HepG2 (cell line): ENCODE data around the gene FAM3B. TPM values are rescaled to one million over a fixed set of nuclear protein-coding genes. Genes with fewer than 3 reads are reported as not detected.

Experiments
- ATAC-seq: fragments of 200-7000 bp; cut with Tn5 transposase; 3 replicates; pipeline ENCODE4 v1.9.1; 2020; ENCODE audit warnings: mild to moderate bottlenecking, moderate library complexity
- BruUV-seq: library from RNA; stranded (reverse); fragments of 400-500 nt; replicated peaks from 2 replicates; lab custom pipeline; 2021; lab: Mats Ljungman, UMichigan
- CTCF ChIA-PET: fragments of 300-600 bp; formaldehyde crosslinking; extraction: SDS; loops from one replicate; lab custom pipeline; 2021; ENCODE audit warnings: low total read pairs, inconsistent platforms, low intra/inter-chr PET ratio; lab: Yijun Ruan, JAX
- POLR2A ChIA-PET: fragments of 350-600 bp; sonication (Branson Sonifier 250); formaldehyde crosslinking; loops from one replicate; lab custom pipeline; 2020; ENCODE audit warnings: antibody characterized with exemption, inconsistent platforms; lab: Yijun Ruan, JAX
- DNase-seq: peaks from one replicate; pipeline ENCODE4 v3.0.0-alpha.2; 2015; ENCODE audit warnings: low spot score
- FAIRE-seq: peaks from 3 replicates; lab custom pipeline; 2011; peaks lifted over from hg19 to GRCh38; lab: Jason Lieb, UNC
- H2AFZ ChIP-seq: one replicate; pipeline ENCODE4 v1.6.1; 2011; ENCODE audit warnings: low read length, inconsistent platforms
- H3K27ac ChIP-seq: fragments of 300-600 bp; 3 replicates; pipeline ENCODE4 v1.8.0; 2011; ENCODE audit warnings: mixed run types, mild to moderate bottlenecking, mixed read lengths, low read length, inconsistent platforms; ENCODE audit not compliant: insufficient read depth; ENCODE audit errors: extremely low read length
- H3K27me3 ChIP-seq, 2 experiments: fragments of 200-600 bp in 1 of 2; 2 replicates in 1 of 2; 3 replicates in 1 of 2; pipeline versions ENCODE4 v1.6.0 to v1.8.0; 2011; ENCODE audit warnings: low read length in 2 of 2, mild to moderate bottlenecking in 2 of 2, moderate library complexity in 2 of 2, inconsistent platforms in 1 of 2; ENCODE audit not compliant: insufficient read depth in 2 of 2, control insufficient read depth in 1 of 2
- H3K36me3 ChIP-seq, 2 experiments: fragments of 200-600 bp in 1 of 2; replicated peaks in 1 of 2; 2 replicates in 1 of 2; 3 replicates in 1 of 2; pipeline versions ENCODE4 v1.5.1 to v1.8.0; 2011; ENCODE audit warnings: low read length in 2 of 2, inconsistent platforms in 1 of 2; ENCODE audit not compliant: insufficient read depth in 2 of 2, control insufficient read depth in 1 of 2
- H3K4me1 ChIP-seq: 2 replicates; pipeline ENCODE4 v1.5.1; 2012; ENCODE audit warnings: low read length, inconsistent platforms; ENCODE audit not compliant: insufficient read depth
- H3K4me2 ChIP-seq: 2 replicates; pipeline ENCODE4 v1.6.0; 2011; ENCODE audit warnings: low read depth, low read length, inconsistent platforms
- H3K4me3 ChIP-seq, 3 experiments: fragments of 200-600 bp in 1 of 3; sonication (generic), shearing (Covaris generic) in 1 of 3; replicated peaks in 1 of 3; 2 replicates each; pipeline ENCODE4 v1.5.1; 2011 to 2016; ENCODE audit warnings: low read length in 3 of 3, inconsistent platforms in 2 of 3, low read depth in 2 of 3, mild to moderate bottlenecking in 2 of 3, control low read depth in 1 of 3, mixed read lengths in 1 of 3; ENCODE audit not compliant: insufficient read depth in 1 of 3
- H3K79me2 ChIP-seq: one replicate; pipeline ENCODE4 v1.6.1; 2011; ENCODE audit warnings: low read length, inconsistent platforms; ENCODE audit not compliant: insufficient read depth
- H3K9ac ChIP-seq: 2 replicates; pipeline ENCODE4 v1.6.0; 2011; ENCODE audit warnings: mild to moderate bottlenecking, low read depth, low read length, inconsistent platforms; ENCODE audit not compliant: insufficient read depth
- H3K9me3 ChIP-seq: 2 replicates; pipeline ENCODE4 v1.5.1; 2012; ENCODE audit warnings: mild to moderate bottlenecking, low read length
- H4K20me1 ChIP-seq: 2 replicates; pipeline ENCODE4 v1.6.0; 2011; ENCODE audit warnings: inconsistent platforms, mild to moderate bottlenecking, low read length, moderate library complexity; ENCODE audit not compliant: insufficient read depth
- ATF4 ChIP-seq, 2 experiments: fragments of 450-650 bp in 1 of 2; sonication (generic) in 1 of 2; formaldehyde crosslinking; IDR thresholded peaks; 2 replicates each; pipeline versions ENCODE4 v1.5.0 to v1.8.0; 2020 to 2022; ENCODE audit warnings: mild to moderate bottlenecking in 1 of 2, missing genetic modification reagents in 1 of 2
- DNMT3B ChIP-seq: conservative IDR thresholded peaks from 2 replicates; pipeline ENCODE4 v1.6.1; 2016; ENCODE audit warnings: missing biosample characterization, control low read depth
- EHMT2 ChIP-seq: fragments of 200-600 bp; sonication (generic); IDR thresholded peaks from 2 replicates; pipeline ENCODE4 v1.7.0; 2017; ENCODE audit warnings: antibody characterized with exemption, low read depth, low read length, borderline replicate concordance
- GMEB1 ChIP-seq: sonication (generic); formaldehyde crosslinking; IDR thresholded peaks from 2 replicates; pipeline ENCODE4 v1.5.1; 2020; ENCODE audit warnings: missing genetic modification reagents, mild to moderate bottlenecking, borderline replicate concordance
- HNRNPH1 ChIP-seq: fragments of 200-400 bp; formaldehyde crosslinking; optimal IDR thresholded peaks from 2 replicates; pipeline ENCODE3; 2017; ENCODE audit warnings: mild to moderate bottlenecking, low read depth, low read length
- MEIS2 ChIP-seq: sonication (generic); formaldehyde crosslinking; IDR thresholded peaks from 2 replicates; pipeline ENCODE4 v1.9.0; 2021; ENCODE audit warnings: mild to moderate bottlenecking, missing genetic modification reagents
- ZFP82 ChIP-seq: sonication (generic); formaldehyde crosslinking; IDR thresholded peaks from 2 replicates; pipeline ENCODE4 v1.5.1; 2020; ENCODE audit warnings: mild to moderate bottlenecking, missing genetic modification reagents, borderline replicate concordance
- ZNF18 ChIP-seq: sonication (generic); formaldehyde crosslinking; IDR thresholded peaks from 2 replicates; pipeline ENCODE4 v1.8.0; 2022; ENCODE audit warnings: mild to moderate bottlenecking, missing genetic modification reagents; ENCODE audit not compliant: insufficient replicate concordance
- ZNF644 ChIP-seq: IDR thresholded peaks from 2 replicates; pipeline ENCODE4 v1.6.1; 2016; ENCODE audit warnings: low read depth
- WGBS: methylation state at CpG from one replicate; pipeline ENCODE4 v1.1.6; 2017; ENCODE audit warnings: low lambda C conversion rate; 5-methylcytosine and 5-hydroxymethylcytosine counted together
- in situ Hi-C: cut with HindIII; loops from 2 replicates; pipeline ENCODE4 v1.10.0; 2017; ENCODE audit warnings: low pct_unique_long_range_greater_than_20kb; ENCODE audit not compliant: extremely low pct_ligation_motif_present
- intact Hi-C: fragments of 100-400 bp; cut with micrococcal nuclease; formaldehyde crosslinking; loops from one replicate; pipeline ENCODE4 v1.10.0; 2022; ENCODE audit not compliant: unreplicated experiment
- polyA plus RNA-seq, 8 experiments: library from polyadenylated mRNA; depleted of rRNA in 3 of 8; stranded (reverse) in 7 of 8; unstranded in 1 of 8; fragments of >200 nt; fragmentation: Illumina TruSeq in 4 of 8; extraction: Trizol in 4 of 8; gene quantifications; 2 replicates each; pipeline versions ENCODE4 v1.2.1 to v1.2.3, GENCODE V29; 2011 to 2016; ENCODE audit warnings: low read depth in 4 of 8, missing spikeins in 1 of 8, mixed read lengths in 1 of 8; ENCODE audit not compliant: insufficient read depth in 1 of 8
- total RNA-seq, 5 experiments: library from RNA; depleted of rRNA; stranded (reverse); fragments of >200 nt; fragmentation: Illumina TruSeq; extraction: Trizol; gene quantifications; 2 replicates each; pipeline ENCODE4 v1.2.3, GENCODE V29; 2016; ENCODE audit warnings: low read depth in 1 of 5

The FAM3B gene
- total and polyA plus RNA-seq, 2 of the 13 experiments (the other 11 are each of a cell fraction or from before 2014, with no cell fraction given) = 46.5 to 62.0 TPM

GRCh38 chr21:41374867-41375533, 58.4 kb downstream of the FAM3B start:
- no peak overlapping the region for H3K9ac ChIP-seq
- no peak for ATAC-seq
- TF ChIP-seq MEIS2 (no peak), GMEB1 (CRISPR knock-in tag) (no peak), ZNF644 (CRISPR knock-in tag) (no peak)
- TF ChIP-seq, all 625 proteins: peak for 0
- no peak overlapping the region for H3K27ac ChIP-seq
- H2AFZ ChIP-seq = no peak overlapping the region
- intact Hi-C loops = no loop called here
- WGBS = 71% methylated on average over 5 of the region's 5 CpGs
- no TSS peak for BruUV-seq
- H3K4me3 ChIP-seq = no peak overlapping the region
- no peaks in the 10 kb centered on the region for H3K9me3 ChIP-seq
- DNase-seq (no peak), FAIRE-seq (no peak)
- H3K4me2 ChIP-seq = no peak overlapping the region
- peaks cover 6 to 11% of the 10 kb centered on the region in 2 experiments; a peak in 3 of 5 replicates for H3K36me3 ChIP-seq
- H3K4me1 ChIP-seq = peaks cover 16% of the 10 kb centered on the region
- H4K20me1 ChIP-seq = 0 out of 2 replicates have a peak, but pooled peaks cover 2% of the 10 kb centered on the region
- no peaks in the 10 kb centered on the region; a peak in 1 of 5 replicates for H3K27me3 ChIP-seq
- ChIA-PET POLR2A (no interaction called here), CTCF (no interaction called here)
- H3K79me2 ChIP-seq = peaks cover 33% of the 10 kb centered on the region
- in situ Hi-C loops = no loop called here

- TF ChIP-seq ZNF18 (CRISPR knock-in tag) (no peak), DNMT3B (CRISPR knock-in tag) (no peak), HNRNPH1 (no peak), ZFP82 (CRISPR knock-in tag) (no peak), ATF4 (CRISPR knock-in tag; IDR thresholded peaks at IDR 0.05) (no peak), EHMT2 (no peak)
- in situ Hi-C loops (no loop called here), intact Hi-C loops (no loop called here)
- H3K27ac ChIP-seq = no peak overlapping the region
- ChIA-PET POLR2A (no interaction called here), CTCF (no interaction called here)
- no peak overlapping the region for H3K4me2 ChIP-seq
- WGBS = 76% methylated on average over 2 of the region's 5 CpGs
- H2AFZ ChIP-seq = no peak overlapping the region
- no peaks in the 10 kb centered on the region; a peak in 2 of 5 replicates for H3K27me3 ChIP-seq
- H3K36me3 ChIP-seq = peaks cover 6 to 11% of the 10 kb centered on the region in 2 experiments; a peak in 3 of 5 replicates
- FAIRE-seq (no peak), ATAC-seq (no peak), DNase-seq (no peak)
- peak overlapping the region; percentile 2; the same call in 1 of the 2 replicates for H3K9ac ChIP-seq
- H3K4me3 ChIP-seq = no peak overlapping the region
- peaks cover 27% of the 10 kb centered on the region for H3K79me2 ChIP-seq
- H4K20me1 ChIP-seq = 0 out of 2 replicates have a peak, but pooled peaks cover 2% of the 10 kb centered on the region
- BruUV-seq = no TSS peak
- H3K9me3 ChIP-seq = no peaks in the 10 kb centered on the region
- peaks cover 16% of the 10 kb centered on the region for H3K4me1 ChIP-seq
Observed at GRCh38 chr21:41375875-41376274, 59.3 kb downstream of the FAM3B start.
